Right ventricle myocardium inferior (tissue), 1 donor: ENCODE data around the gene B3GALT5. TPM values are rescaled to one million over a fixed set of nuclear protein-coding genes. Genes with fewer than 3 reads are reported as not detected.

Experiments
- ATAC-seq: fragments of 200-7000 bp; cut with Tn5 transposase; one replicate; pipeline ENCODE4 v1.9.1; 2020; ENCODE audit warnings: mild to moderate bottlenecking, moderate library complexity
- DNase-seq: peaks from one replicate; pipeline ENCODE4 v3.0.0; 2021; ENCODE audit errors: missing footprints
- intact Hi-C: fragments of 100-400 bp; cut with DNase I; formaldehyde crosslinking; loops from one replicate; pipeline ENCODE4 v1.11.0; 2022
- total RNA-seq: library from RNA; stranded (reverse); fragmentation: NEBNext Ultra II Directional; extraction: Animal tissue kit (Norgen Biotek cat#: 25700); gene quantifications from one replicate; pipeline ENCODE4 v1.2.1, GENCODE V29; 2021
- donor health status: DM: no; HTN: yes; CAD: no; lungs with severe emphysema.

B3GALT5 gene
- total RNA-seq, 1 donor from 2014 or later, result 0.16 TPM

- intact Hi-C loops, result no loop called here
- ATAC-seq (no peak), DNase-seq (no peak)
These were observed 24.6 kb downstream of the B3GALT5 start for GRCh38 chr21:39637197-39637970.

- intact Hi-C loops, result no loop called here
- ATAC-seq (no peak), DNase-seq (no peak)
These were observed 25.2 kb downstream of the B3GALT5 start for GRCh38 chr21:39637971-39638240.

GRCh38 chr21:39638281-39638680 lies 25.5 kb downstream of the B3GALT5 start:
- intact Hi-C loops, result no loop called here
- no peak for ATAC-seq
- no peak for DNase-seq

DNA sequence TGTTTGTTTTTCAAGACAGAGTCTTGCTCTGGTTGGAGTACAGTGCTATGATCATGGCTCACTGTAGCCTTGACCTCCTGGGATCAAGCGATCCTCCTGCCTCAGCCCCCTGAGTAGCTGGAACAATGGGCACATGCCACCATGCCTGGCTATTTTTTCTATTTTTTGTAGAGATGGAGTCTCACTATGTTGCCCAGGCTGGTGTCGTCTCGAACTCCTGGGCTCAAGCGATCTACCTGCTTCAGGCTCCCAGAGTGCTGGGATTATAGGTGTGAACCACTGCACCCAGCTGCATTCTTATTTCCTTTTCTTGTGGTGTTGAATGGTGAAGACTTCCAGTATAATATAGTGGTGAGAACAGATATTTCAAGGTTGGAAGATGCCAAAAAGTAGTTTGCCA lies 28.0 kb downstream of the B3GALT5 start:
- DNase-seq, result no peak
- ATAC-seq, result no peak
- intact Hi-C loops, result no loop called here

GRCh38 chr21:39641827-39642450 lies 29.2 kb downstream of the B3GALT5 start:
- no peak for DNase-seq
- ATAC-seq, result no peak
- intact Hi-C loops, result no loop called here

- intact Hi-C loops, result no loop called here
- no peak for DNase-seq
These were observed 31.4 kb downstream of the B3GALT5 start for GRCh38 chr21:39644062-39644560.

GRCh38 chr21:39645331-39645730 lies 32.6 kb downstream of the B3GALT5 start:
- ATAC-seq, result no peak
- intact Hi-C loops, result no loop called here
- DNase-seq, result no peak

More at GRCh38 chr21:39644062-39644560, 31.4 kb downstream of the B3GALT5 start:
- no peak for ATAC-seq

DNA sequence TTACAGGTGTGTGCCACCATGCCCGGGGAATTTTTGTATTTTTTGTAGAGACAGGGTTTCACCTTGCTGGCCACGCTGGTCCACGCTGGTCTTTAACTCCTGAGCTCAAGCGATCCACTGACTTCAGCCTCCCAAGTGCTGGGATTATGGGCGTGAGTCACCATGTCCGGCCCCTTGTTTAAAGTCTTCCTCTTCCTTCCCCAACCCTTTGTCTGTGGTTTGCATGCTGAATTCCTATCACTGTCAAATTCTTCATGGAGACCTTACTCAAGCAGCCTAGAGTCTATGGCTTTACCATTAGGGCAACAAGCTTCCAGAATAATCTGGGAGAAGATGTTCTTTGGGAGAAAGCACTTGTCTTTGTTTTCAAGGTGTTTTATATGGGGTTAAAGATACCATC lies 34.7 kb downstream of the B3GALT5 start:
- intact Hi-C loops, result no loop called here
- DNase-seq, result no peak

DNA sequence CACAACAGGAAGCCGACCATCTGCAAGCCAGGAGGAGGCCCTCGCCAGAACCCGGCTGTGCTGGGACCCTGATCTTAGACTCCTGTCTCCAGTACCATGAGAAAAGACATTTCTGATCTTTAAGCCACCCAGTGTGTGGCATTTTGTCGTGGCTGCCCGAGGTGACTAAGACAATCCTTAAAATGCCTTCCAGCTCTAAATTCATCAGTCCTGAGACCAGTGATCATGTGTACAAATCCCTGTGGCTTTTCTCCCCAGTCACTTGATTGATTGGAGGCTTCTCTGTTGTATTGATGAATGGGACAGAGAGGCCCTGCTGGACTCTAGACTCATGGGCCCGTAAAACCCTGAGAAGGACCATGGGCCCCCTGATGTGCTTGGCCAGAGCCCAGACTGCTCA lies 36.1 kb downstream of the B3GALT5 start:
- ATAC-seq (no peak), DNase-seq (no peak)
- intact Hi-C loops, result no loop called here

More for the DNA sequence above, 34.7 kb downstream of the B3GALT5 start:
- no peak for ATAC-seq

- ATAC-seq (no peak), DNase-seq (no peak)
- intact Hi-C loops, result no loop called here
These were observed 36.8 kb downstream of the B3GALT5 start for GRCh38 chr21:39649526-39649925.

- DNase-seq (no peak), ATAC-seq (no peak)
- intact Hi-C loops, result no loop called here
These were observed 37.6 kb downstream of the B3GALT5 start for GRCh38 chr21:39650306-39650705.

DNA sequence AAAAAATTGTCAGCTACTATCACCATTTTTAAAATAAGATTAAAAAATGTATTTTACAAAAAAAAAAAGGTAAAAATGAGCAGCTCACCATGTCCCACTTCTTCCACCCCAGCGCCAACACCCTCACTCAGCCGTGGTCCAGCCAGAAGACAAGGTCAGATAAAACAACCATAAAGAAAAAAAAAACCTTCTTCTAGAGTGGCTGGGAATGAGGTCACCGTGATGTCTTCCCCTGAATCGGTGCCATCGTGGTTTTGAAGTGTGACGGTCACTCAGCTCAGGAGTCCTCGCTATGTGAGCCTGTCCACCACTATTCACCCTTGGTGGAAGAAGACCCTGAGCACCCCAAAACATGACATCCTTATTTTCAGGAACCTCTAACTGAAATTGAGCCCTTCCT lies 38.1 kb downstream of the B3GALT5 start:
- intact Hi-C loops, result no loop called here
- ATAC-seq (no peak), DNase-seq (no peak)

GRCh38 chr21:39651206-39651605 lies 38.5 kb downstream of the B3GALT5 start:
- ATAC-seq (no peak), DNase-seq (no peak)
- intact Hi-C loops, result no loop called here

- DNase-seq, result no peak
- intact Hi-C loops, result no loop called here
- no peak for ATAC-seq
These were observed 42.2 kb downstream of the B3GALT5 start for GRCh38 chr21:39654951-39655350.

GRCh38 chr21:39655589-39655988 lies 42.8 kb downstream of the B3GALT5 start:
- no peak for ATAC-seq
- intact Hi-C loops, result no loop called here
- DNase-seq, result no peak

GRCh38 chr21:39656209-39656608 lies 43.5 kb downstream of the B3GALT5 start:
- no peak for DNase-seq
- intact Hi-C loops, result no loop called here

DNA sequence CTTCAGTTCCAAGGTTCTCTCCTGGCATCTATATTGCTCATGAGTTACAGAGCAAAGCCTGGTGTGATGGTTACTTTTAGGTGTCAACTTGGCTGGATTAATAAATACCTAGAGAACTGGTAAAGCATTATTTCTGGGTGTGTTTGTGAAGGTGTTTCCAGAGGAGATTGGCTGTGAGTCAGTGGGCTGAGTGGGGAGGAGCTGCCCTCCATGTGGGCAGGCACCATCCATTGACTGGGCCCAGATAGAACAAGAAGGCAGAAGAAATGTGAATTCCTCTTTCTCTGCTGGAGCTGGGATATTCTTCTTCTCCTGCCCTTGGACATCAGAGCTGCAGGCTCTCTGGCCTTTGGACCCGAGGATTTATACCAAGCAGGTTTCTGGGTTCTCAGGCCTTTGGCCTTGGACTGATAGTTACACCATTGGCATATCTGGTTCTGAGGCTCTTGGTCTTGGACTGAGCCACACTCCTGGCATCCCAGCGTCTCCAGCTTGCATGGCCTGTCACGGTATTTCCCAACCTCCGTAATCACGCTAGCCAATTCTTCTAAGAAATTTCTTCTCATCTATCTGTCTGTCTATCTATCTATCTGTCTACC lies 44.5 kb downstream of the B3GALT5 start:
- intact Hi-C loops, result no loop called here
- ATAC-seq, result no peak

More at GRCh38 chr21:39656209-39656608, 43.5 kb downstream of the B3GALT5 start:
- ATAC-seq, result no peak

GRCh38 chr21:39658066-39658465 lies 45.3 kb downstream of the B3GALT5 start:
- DNase-seq (no peak), ATAC-seq (no peak)
- intact Hi-C loops, result no loop called here

More for the DNA sequence above, 44.5 kb downstream of the B3GALT5 start:
- no peak for DNase-seq

DNA sequence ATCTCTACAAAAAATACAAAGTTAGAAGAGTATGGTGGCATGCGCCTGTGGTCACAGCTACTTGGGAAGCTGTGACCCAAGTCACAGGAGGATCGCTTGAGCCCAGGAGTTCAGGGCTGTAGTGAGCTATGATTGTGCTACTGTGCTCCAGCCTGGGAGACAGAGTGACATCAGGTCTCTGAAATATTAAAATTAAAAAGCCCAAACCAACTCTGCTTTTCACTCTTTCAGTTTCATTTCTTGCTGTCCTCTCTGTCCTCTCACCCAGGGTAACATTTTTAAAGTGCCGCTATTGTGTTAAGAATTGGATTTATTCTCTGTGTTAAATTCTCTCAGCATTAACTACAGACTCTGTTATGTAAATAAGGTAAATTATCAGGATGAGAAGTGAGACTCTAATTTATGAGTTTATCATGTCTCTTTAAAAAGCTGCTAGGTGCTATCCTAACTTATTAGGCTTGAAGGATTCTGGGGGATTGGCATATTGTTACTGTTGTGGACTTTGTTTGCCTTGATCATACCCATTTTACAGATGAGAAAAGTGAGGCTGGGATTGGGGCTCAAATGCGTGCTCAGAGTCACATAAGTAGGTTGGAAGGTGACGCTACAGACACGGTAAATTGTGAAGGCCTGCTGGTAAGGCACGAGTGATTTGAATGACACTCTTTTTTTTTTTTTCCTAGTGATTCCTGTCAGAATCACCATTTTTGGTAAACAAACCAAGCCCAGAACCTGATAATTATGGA lies 46.5 kb downstream of the B3GALT5 start:
- ATAC-seq (no peak), DNase-seq (no peak)
- intact Hi-C loops, result no loop called here
